GM18867 (cell line): ENCODE results near the gene HIC2.
"Not testable (repeated sequence)": the region's sequence is repeated elsewhere in the genome, so short reads cannot be mapped to it uniquely, and the experiment has no call there.

Experiments used
- ATAC-seq: cut with Tn5 transposase; IDR thresholded peaks from one replicate; pipeline ENCODE4 v1.9.1; 2021; ENCODE audit warnings: mild to moderate bottlenecking, moderate library complexity; ENCODE audit not compliant: unreplicated experiment

Gene HIC2

GRCh38 chr22:21417227-21417746, at the start of gene HIC2:
Gene HIC2, plus strand, starts transcription at chr22:21417371. Its CDS starts 25,461 bp downstream, at chr22:21442832.
- peak; percentile 72 for ATAC-seq

- ATAC-seq = not testable (repeated sequence)
Observed at GRCh38 chr22:21368603-21369310, 48.4 kb upstream of the HIC2 start.

- not testable (repeated sequence) for ATAC-seq
Observed at GRCh38 chr22:21375880-21376279, 41.3 kb upstream of the HIC2 start.

- peak; percentile 65 for ATAC-seq
Observed at GRCh38 chr22:21383701-21384467, 33.3 kb upstream of the HIC2 start, which contains the start of gene RIMBP3B. Gene RIMBP3B, plus strand, starts transcription at chr22:21383751. Its CDS starts 108 bp downstream, at chr22:21383859.

GRCh38 chr22:21384468-21385357, 32.5 kb upstream of the HIC2 start:
- ATAC-seq = peak; percentile 46

GRCh38 chr22:21389480-21389879, 27.7 kb upstream of the HIC2 start:
- not testable (repeated sequence) for ATAC-seq

- not testable (repeated sequence) for ATAC-seq
Observed at GRCh38 chr22:21390013-21390412, 27.2 kb upstream of the HIC2 start.

GRCh38 chr22:21394613-21395012, 22.6 kb upstream of the HIC2 start:
- not testable (repeated sequence) for ATAC-seq

- not testable (repeated sequence) for ATAC-seq
Observed at GRCh38 chr22:21401197-21401969, 15.8 kb upstream of the HIC2 start.

- not testable (repeated sequence) for ATAC-seq
Observed at GRCh38 chr22:21402763-21403314, 14.3 kb upstream of the HIC2 start.

- not testable (repeated sequence) for ATAC-seq
Observed at GRCh38 chr22:21407139-21407538, 10.0 kb upstream of the HIC2 start.

- not testable (repeated sequence) for ATAC-seq
Observed at GRCh38 chr22:21407792-21408191, 9.4 kb upstream of the HIC2 start.

GRCh38 chr22:21416375-21416774, 796 bp upstream of the HIC2 start:
- not testable (repeated sequence) for ATAC-seq

- ATAC-seq = peak; percentile 21
Observed at GRCh38 chr22:21417853-21418252, 682 bp downstream of the HIC2 start.

- ATAC-seq = not testable (repeated sequence)
Observed at GRCh38 chr22:21418974-21419638, 1.9 kb downstream of the HIC2 start.

- ATAC-seq = not testable (repeated sequence)
Observed at GRCh38 chr22:21420180-21420763, 3.1 kb downstream of the HIC2 start.

- ATAC-seq = not testable (repeated sequence)
Observed at GRCh38 chr22:21424084-21424709, 7.0 kb downstream of the HIC2 start.
